ENCODE measurements around the gene DCST1. TPM values are rescaled to one million over a fixed set of nuclear protein-coding genes. Genes with fewer than 3 reads are reported as not detected.

DCST1 gene
- polyA plus RNA-seq, 2 of the 4 experiments (the other 2 are of a cell fraction) = 0.06 TPM; not detected in 1

DNA sequence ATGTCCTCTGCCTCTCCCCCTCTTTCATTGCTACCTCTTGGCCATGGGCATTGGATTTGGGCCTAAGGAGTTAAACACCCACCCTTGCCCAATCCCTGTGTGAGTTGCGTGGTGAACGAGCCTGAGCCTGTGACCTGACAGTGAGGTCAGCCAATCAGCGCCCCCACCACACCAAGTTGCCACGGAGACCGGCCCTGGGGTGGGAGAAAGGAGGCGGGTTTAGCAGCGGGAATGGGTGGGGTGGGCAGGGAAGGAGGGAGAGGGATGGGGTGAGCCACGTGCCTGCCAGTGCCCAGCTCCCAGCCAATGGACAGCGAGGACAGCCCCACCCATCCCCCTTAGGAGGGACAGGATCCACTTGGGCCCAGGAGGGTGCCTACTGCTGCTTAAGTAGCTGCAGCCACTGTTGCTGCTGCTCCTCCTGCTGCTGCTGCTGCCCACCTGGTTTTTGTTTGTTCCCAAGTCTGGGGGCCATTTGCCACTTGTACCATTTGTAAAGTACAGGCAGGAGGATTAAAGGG is 21.5 kb upstream of the DCST1 start:
- Histone ChIP-seq H3K27ac (peak overlapping the region; percentile 67 to 100), H3K4me3 (no peak overlapping the region), H3K4me1 (peaks cover 93% of the 10 kb centered on the region), H3K4me2 (peak overlapping the region; percentile 59), H3K9me3 (no peaks in the 10 kb centered on the region)
- DNase-seq (ENCODE audit: low read depth in 1 of 2, low spot score in 1 of 2) (peak in 1 of 2 experiments; percentile 86), ATAC-seq (peak in 1 of 2 experiments; percentile 59; a peak in 3 of 6 replicates), FAIRE-seq (no peak)
- 22% methylated on average over 5 of the region's 9 CpGs for WGBS (ENCODE audit: missing lambda C conversion rate)
- CTCF ChIA-PET = no interaction called here
- TF ChIP-seq, protein P1, sequence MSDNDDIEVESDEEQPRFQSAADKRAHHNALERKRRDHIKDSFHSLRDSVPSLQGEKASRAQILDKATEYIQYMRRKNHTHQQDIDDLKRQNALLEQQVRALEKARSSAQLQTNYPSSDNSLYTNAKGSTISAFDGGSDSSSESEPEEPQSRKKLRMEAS (IDR thresholded peaks at IDR 0.05) = peak; percentile 58
- TF ChIP-seq NFE2L2 (conservative IDR thresholded peaks at IDR 0.05; ENCODE audit: low read length) (no peak), E2F6 (IDR thresholded peaks at IDR 0.05; ENCODE audit: borderline replicate concordance, low read depth) (0 out of 2 replicates have a peak, but pooled peaks have one; percentile 43), POLR2AphosphoS2 (conservative IDR thresholded peaks at IDR 0.05; ENCODE audit: low read length) (no peak), FOXS1 (CRISPR knock-in tag; IDR thresholded peaks at IDR 0.05) (no peak)
- TF ChIP-seq, protein P2, sequence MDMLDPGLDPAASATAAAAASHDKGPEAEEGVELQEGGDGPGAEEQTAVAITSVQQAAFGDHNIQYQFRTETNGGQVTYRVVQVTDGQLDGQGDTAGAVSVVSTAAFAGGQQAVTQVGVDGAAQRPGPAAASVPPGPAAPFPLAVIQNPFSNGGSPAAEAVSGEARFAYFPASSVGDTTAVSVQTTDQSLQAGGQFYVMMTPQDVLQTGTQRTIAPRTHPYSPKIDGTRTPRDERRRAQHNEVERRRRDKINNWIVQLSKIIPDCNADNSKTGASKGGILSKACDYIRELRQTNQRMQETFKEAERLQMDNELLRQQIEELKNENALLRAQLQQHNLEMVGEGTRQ (IDR thresholded peaks at IDR 0.05) = peak; percentile 60
- POLR2A ChIA-PET = interaction anchor here (0.6 kb wide), 1 partner anchor 10 kb away, joined by 4 read pairs; the partner anchor contains the start of gene ZBTB7B

DNA sequence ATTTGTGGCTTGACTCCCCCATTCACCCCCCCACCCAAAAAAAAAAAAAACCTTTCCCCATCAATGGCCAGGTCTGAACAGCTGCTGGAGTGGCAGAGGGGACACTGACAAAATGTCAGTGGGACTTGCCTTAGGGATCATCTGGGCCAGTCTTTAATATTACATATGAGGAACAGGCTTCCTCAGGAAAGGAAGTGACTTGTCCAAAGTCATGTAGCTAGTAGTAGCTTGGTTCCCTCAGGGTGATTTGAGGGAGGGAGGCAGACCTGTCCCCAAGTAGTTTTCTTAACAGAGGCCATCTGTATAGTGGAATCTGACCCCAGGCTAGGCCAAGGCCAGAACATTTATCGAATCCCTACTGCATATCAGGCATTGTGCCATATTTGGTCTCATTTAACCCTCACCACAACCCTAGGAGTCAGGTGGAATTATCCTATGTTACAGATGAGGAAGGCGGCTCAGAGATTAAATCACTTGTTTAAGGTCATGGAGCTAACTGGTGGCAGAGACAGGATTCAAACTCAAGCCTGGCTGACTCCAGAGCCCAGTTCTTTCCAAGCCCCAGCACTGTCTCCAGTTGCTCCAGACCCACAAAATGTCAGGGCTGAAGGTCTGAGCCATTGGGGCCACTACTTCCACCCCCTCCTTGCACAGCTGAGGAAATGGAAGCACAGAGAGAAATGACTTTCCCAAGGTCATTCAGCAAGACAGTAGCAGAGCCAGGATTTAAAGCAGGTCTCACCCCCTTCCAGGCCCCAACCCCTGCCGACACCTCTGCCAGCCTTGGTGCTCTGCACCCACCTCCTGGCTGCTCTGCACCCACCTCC is 20.6 kb upstream of the DCST1 start:
- Histone ChIP-seq H3K4me2 (peak overlapping the region; percentile 59), H3K4me3 (no peak overlapping the region), H3K9me3 (no peaks in the 10 kb centered on the region), H3K27ac (peak overlapping the region; percentile 67 to 100; a peak in 5 of 6 replicates), H3K4me1 (peaks cover 88% of the 10 kb centered on the region)
- ChIA-PET CTCF (no interaction called here), POLR2A (interaction anchor here (0.6 to 0.7 kb wide), 2 partner anchors 35 to 174 kb away, joined by 11 to 12 read pairs; no protein-coding TSS in a partner anchor)
- peak; percentile 13 for FAIRE-seq
- WGBS (ENCODE audit: missing lambda C conversion rate) = 82% methylated on average over 3 of the region's 3 CpGs
- ATAC-seq = no peak
- TF ChIP-seq CBX2 (IDR thresholded peaks at IDR 0.05; ENCODE audit: borderline replicate concordance, low read depth) (no peak), REST (IDR thresholded peaks at IDR 0.05) (peak; percentile 40; the same call in 1 of the 2 replicates), KDM5A (IDR thresholded peaks at IDR 0.05) (no peak), FOSL2 (IDR thresholded peaks at IDR 0.05) (no peak), FOSL2 (CRISPR knock-in tag; IDR thresholded peaks at IDR 0.05) (no peak), TP53 (CRISPR knock-in tag; IDR thresholded peaks at IDR 0.05) (no peak), KDM1A (IDR thresholded peaks at IDR 0.05; ENCODE audit: low read depth) (no peak)
- TF ChIP-seq, protein P1 (IDR thresholded peaks at IDR 0.05) = no peak
- no peak for DNase-seq (ENCODE audit: low read depth in 1 of 2, low spot score in 1 of 2)

DNA sequence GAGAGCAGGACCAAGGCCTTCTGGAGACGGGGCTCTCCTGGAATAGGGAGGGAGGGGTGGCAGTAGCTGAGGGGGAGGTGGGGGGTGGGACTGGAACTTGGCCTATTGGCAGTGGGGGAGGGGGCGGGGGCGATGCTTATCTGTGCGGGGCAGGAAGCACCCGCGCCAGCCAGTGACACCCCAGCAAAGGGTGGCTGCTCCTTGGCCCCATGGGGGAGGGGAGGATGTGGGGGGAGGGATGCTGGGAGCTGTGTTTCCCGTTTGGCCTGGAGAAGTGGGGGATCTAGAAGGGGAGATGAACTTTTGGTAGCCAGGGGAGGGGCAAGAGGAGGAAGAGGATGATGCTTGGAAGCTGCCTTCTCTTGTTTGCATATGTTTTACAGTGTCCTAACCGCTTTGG is 20.0 kb upstream of the DCST1 start:
- WGBS (ENCODE audit: missing lambda C conversion rate) = 54% methylated on average over 2 of the region's 8 CpGs
- H3K4me3 ChIP-seq = no peak overlapping the region
- peak overlapping the region; percentile 59; the same call in 2 of the 3 replicates for H3K4me2 ChIP-seq
- H3K4me1 ChIP-seq = peaks cover 88% of the 10 kb centered on the region
- peak overlapping the region; percentile 67 to 100; a peak in 4 of 6 replicates for H3K27ac ChIP-seq
- CTCF ChIA-PET = no interaction called here
- POLR2A ChIA-PET = no interaction called here
- ATAC-seq (no peak), DNase-seq (ENCODE audit: low read depth in 1 of 2, low spot score in 1 of 2) (no peak), FAIRE-seq (no peak)
- no peaks in the 10 kb centered on the region for H3K9me3 ChIP-seq
- TF ChIP-seq RCOR1 (IDR thresholded peaks at IDR 0.05; ENCODE audit: low read depth, low read length) = no peak
- TF ChIP-seq RARB (CRISPR knock-in tag; IDR thresholded peaks at IDR 0.05) = no peak
- TF ChIP-seq SMC3 (IDR thresholded peaks at IDR 0.05) = no peak
- TF ChIP-seq BCL3 (IDR thresholded peaks at IDR 0.05) = no peak
- TF ChIP-seq FOSL2 (IDR thresholded peaks at IDR 0.05) = no peak
- TF ChIP-seq FOSL2 (CRISPR knock-in tag; IDR thresholded peaks at IDR 0.05) = no peak
- no peak for TF ChIP-seq KDM5A (IDR thresholded peaks at IDR 0.05)
- no peak for TF ChIP-seq EP300 (IDR thresholded peaks at IDR 0.05)

All from A549 (cell line).